Upper lobe of right lung (tissue), 1 donor: ENCODE results near the gene CTSK. TPM values are rescaled to one million over a fixed set of nuclear protein-coding genes. Genes with fewer than 3 reads are reported as not detected.
"Not testable (repeated sequence)": the region's sequence is repeated elsewhere in the genome, so short reads cannot be mapped to it uniquely, and the experiment has no call there.

Experiments
- ATAC-seq: fragments of 200-7000 bp; cut with Tn5 transposase; one replicate; pipeline ENCODE4 v1.9.1; 2020; ENCODE audit warnings: mild to moderate bottlenecking, moderate library complexity
- DNase-seq: peaks from one replicate; pipeline ENCODE4 v3.0.0-alpha.2; 2020
- H3K27ac ChIP-seq: fragments of 200-600 bp; one replicate; pipeline ENCODE4 v1.8.0; 2022
- H3K27me3 ChIP-seq: fragments of 200-600 bp; one replicate; pipeline ENCODE4 v1.8.0; 2022; ENCODE audit warnings: mild to moderate bottlenecking
- H3K36me3 ChIP-seq: fragments of 200-600 bp; one replicate; pipeline ENCODE4 v1.8.0; 2022
- H3K4me1 ChIP-seq: fragments of 200-600 bp; one replicate; pipeline ENCODE4 v1.8.0; 2022
- H3K4me3 ChIP-seq: fragments of 200-600 bp; one replicate; pipeline ENCODE4 v1.8.0; 2022; ENCODE audit warnings: mild to moderate bottlenecking
- H3K9me3 ChIP-seq: fragments of 200-600 bp; one replicate; pipeline ENCODE4 v1.8.0; 2022
- intact Hi-C: fragments of 100-400 bp; cut with DNase I; formaldehyde crosslinking; loops from one replicate; pipeline ENCODE4 v1.11.0; 2022
- total RNA-seq: library from RNA; stranded (reverse); fragmentation: NEBNext Ultra II Directional; extraction: Animal tissue kit (Norgen Biotek cat#: 25700); gene quantifications from one replicate; pipeline ENCODE4 v1.2.1, GENCODE V29; 2021
- TF ChIP-seq, protein P1 (sequence below): fragments of 200-600 bp; IDR thresholded peaks from one replicate; pipeline ENCODE4 v1.8.0; 2022; ENCODE audit warnings: antibody characterized with exemption
- donor health status: DM: no; HTN: yes; CAD: no; lungs with severe emphysema.

The CTSK gene
- total RNA-seq, 1 donor from 2014 or later: 35.5 TPM

DNA sequence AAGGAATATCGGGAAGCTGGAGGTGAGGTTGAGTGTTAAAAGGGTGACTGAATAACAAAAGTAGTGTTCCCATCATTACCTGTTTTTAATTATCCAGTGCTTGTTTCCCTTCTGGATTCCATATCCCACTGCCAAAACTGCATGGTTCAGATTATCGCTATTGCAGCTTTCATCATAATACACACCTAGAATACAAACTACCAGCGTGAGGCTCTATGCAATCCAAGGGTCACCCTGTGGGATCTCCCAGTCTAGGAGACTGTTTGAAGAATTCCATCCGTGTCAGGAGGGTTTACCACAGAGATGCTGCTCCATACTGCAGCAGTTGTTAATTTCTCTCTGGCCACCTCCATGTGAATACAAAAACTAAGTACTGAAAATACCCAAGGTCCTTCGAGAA lies 9.0 kb downstream of the CTSK start:
- H3K4me3 ChIP-seq: no peak overlapping the region
- ATAC-seq (no peak), DNase-seq (no peak)
- H3K9me3 ChIP-seq: no peaks in the 10 kb centered on the region
- intact Hi-C loops: no loop called here
- H3K36me3 ChIP-seq: peaks cover 38% of the 10 kb centered on the region
- H3K27ac ChIP-seq: no peak overlapping the region
- TF ChIP-seq, protein P1, sequence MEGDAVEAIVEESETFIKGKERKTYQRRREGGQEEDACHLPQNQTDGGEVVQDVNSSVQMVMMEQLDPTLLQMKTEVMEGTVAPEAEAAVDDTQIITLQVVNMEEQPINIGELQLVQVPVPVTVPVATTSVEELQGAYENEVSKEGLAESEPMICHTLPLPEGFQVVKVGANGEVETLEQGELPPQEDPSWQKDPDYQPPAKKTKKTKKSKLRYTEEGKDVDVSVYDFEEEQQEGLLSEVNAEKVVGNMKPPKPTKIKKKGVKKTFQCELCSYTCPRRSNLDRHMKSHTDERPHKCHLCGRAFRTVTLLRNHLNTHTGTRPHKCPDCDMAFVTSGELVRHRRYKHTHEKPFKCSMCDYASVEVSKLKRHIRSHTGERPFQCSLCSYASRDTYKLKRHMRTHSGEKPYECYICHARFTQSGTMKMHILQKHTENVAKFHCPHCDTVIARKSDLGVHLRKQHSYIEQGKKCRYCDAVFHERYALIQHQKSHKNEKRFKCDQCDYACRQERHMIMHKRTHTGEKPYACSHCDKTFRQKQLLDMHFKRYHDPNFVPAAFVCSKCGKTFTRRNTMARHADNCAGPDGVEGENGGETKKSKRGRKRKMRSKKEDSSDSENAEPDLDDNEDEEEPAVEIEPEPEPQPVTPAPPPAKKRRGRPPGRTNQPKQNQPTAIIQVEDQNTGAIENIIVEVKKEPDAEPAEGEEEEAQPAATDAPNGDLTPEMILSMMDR: no peak
- no peaks in the 10 kb centered on the region for H3K4me1 ChIP-seq
- H3K27me3 ChIP-seq: no peaks in the 10 kb centered on the region

DNA sequence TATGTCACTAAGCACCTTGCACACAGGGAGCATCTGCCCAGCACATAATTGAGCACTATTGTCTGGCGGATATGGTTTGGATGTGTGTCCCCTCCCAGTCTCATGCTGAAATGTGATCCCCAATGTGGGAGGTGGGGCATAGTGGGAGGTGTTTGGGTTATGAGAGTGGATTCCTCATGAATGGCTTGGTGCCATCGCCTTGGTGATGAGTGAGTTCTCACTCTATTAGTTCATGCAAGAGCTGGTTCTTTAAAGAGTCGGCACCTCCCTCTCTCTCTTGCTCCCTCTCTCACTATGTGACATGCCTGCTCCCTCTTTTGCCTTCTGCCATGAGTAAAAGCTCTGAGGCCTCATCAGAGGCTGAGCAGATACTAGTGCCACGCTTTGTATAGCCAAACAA lies 9.5 kb downstream of the CTSK start:
- no peak overlapping the region for H3K27ac ChIP-seq
- DNase-seq (no peak), ATAC-seq (no peak)
- H3K4me3 ChIP-seq: no peak overlapping the region
- peaks cover 34% of the 10 kb centered on the region for H3K36me3 ChIP-seq
- intact Hi-C loops: no loop called here
- no peaks in the 10 kb centered on the region for H3K4me1 ChIP-seq
- H3K9me3 ChIP-seq: no peaks in the 10 kb centered on the region
- no peaks in the 10 kb centered on the region for H3K27me3 ChIP-seq
- TF ChIP-seq, protein P1: no peak

DNA sequence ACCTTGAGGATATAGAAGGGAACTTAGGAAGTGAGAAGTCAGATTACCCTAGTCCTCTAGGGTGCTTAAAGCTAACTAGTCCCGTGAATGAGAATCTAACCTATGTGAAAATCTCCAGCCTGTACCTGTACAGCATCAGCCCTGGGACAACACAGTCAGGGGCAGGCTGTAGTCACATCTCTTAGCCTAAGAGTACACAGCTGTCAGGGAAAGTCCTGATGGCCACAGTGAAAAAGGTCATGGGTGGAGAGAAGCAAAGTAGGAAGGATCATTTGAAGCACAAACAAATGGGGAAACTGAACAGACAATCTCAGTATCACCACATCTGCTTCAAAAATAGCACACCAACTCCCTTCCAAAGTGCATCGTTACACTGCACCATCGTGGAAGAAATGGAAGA lies 11.7 kb downstream of the CTSK start:
- Histone ChIP-seq H3K27ac (no peak overlapping the region), H3K27me3 (no peaks in the 10 kb centered on the region), H3K36me3 (peaks cover 34% of the 10 kb centered on the region), H3K9me3 (no peaks in the 10 kb centered on the region), H3K4me1 (peaks cover 4% of the 10 kb centered on the region), H3K4me3 (no peak overlapping the region)
- DNase-seq (no peak), ATAC-seq (no peak)
- intact Hi-C loops: no loop called here
- TF ChIP-seq, protein P1: no peak

DNA sequence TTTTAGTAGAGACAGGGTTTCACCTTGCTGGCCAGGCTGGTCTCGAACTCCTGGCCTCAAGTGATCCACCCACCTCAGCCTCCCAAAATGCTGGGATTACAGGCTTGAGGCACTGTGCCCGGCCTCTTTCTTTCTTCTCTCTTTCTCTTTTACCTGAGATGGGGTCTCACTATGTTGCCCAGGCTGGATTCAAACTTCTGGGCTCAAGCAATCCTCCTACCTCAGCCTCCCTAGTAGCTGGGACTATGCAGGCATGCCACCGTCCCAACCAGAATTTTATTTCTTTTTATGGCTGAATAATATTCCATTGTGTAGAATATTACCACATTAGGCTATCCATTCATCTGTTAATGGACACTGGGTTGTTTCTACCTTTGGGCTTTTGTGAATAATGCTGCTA lies 14.3 kb downstream of the CTSK start:
- H3K4me1 ChIP-seq, intact Hi-C loops, H3K27me3 ChIP-seq, H3K27ac ChIP-seq, ATAC-seq, DNase-seq, H3K4me3 ChIP-seq, H3K9me3 ChIP-seq: not testable (repeated sequence)
- peaks cover 25% of the 10 kb centered on the region for H3K36me3 ChIP-seq

DNA sequence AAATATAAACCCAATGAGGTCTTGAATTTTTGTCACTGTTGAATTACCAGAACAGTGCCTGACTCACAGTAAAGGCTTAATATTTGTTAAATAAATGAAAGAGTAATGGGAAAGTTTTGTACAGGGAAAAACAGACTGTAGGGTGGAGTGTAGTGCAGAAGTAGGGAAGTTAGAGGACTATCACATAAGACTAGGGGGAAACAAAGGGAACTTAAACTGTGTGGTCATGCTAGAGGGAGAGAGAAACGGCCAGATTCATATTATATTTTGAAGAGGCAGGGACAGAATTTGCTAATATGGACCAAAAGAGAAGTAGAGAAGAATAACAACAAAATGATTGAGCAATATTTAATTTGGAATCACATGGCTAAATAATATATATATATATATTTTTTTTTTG lies 14.8 kb downstream of the CTSK start:
- Histone ChIP-seq H3K4me3 (no peak overlapping the region), H3K27me3 (no peaks in the 10 kb centered on the region), H3K9me3 (no peaks in the 10 kb centered on the region), H3K27ac (no peak overlapping the region), H3K4me1 (peaks cover 4% of the 10 kb centered on the region), H3K36me3 (peaks cover 19% of the 10 kb centered on the region)
- DNase-seq (no peak), ATAC-seq (peak; percentile 79)
- TF ChIP-seq, protein P1: no peak
- intact Hi-C loops: no loop called here

DNA sequence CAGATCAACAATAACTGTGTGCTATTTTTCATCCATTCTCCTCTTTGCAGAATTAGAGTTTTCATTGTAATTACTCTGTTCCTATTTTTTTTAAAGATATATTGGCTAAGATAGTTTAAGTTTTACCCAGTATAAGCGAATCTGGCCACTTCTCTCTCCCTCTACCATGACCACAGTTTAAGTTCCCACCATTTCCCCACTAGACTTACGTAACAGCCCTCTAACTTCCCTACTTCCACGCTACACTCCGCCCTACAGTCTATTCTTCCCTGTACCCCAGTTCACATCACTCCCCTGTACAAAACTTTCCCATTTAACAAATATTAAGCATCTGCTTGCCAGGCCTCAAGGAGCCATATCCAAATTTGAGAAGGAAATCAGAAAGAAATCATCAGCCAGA lies 16.5 kb downstream of the CTSK start:
- H3K27me3 ChIP-seq: no peaks in the 10 kb centered on the region
- no peak overlapping the region for H3K27ac ChIP-seq
- H3K36me3 ChIP-seq: peaks cover 4% of the 10 kb centered on the region
- no peaks in the 10 kb centered on the region for H3K9me3 ChIP-seq
- TF ChIP-seq, protein P1: no peak
- DNase-seq: no peak
- peaks cover 4% of the 10 kb centered on the region for H3K4me1 ChIP-seq
- intact Hi-C loops: no loop called here
- peak; percentile 84 for ATAC-seq
- H3K4me3 ChIP-seq: no peak overlapping the region
